Measurements from ENCODE around the gene C4orf50.

The C4orf50 gene

GRCh38 chr4:6043188-6043587 lies 25.0 kb upstream of the C4orf50 start:
- DNase-seq, result no peak

GRCh38 chr4:6042293-6043063 lies 24.2 kb upstream of the C4orf50 start:
- DNase-seq, result no peak

- no peak for DNase-seq
These were observed 23.6 kb upstream of the C4orf50 start for GRCh38 chr4:6041800-6042199.

- no peak for DNase-seq
These were observed 20.5 kb upstream of the C4orf50 start for GRCh38 chr4:6038711-6039110.

- no peak for DNase-seq
These were observed 17.6 kb upstream of the C4orf50 start for GRCh38 chr4:6035786-6036185.

GRCh38 chr4:6033381-6033780 lies 15.2 kb upstream of the C4orf50 start:
- no peak for DNase-seq

GRCh38 chr4:6032249-6033244 lies 14.3 kb upstream of the C4orf50 start:
- DNase-seq, result no peak

- DNase-seq, result no peak
These were observed 13.6 kb upstream of the C4orf50 start for GRCh38 chr4:6031846-6032245.

GRCh38 chr4:6030679-6031078 lies 12.4 kb upstream of the C4orf50 start:
- DNase-seq, result no peak

GRCh38 chr4:6029254-6029653 lies 11.0 kb upstream of the C4orf50 start:
- no peak for DNase-seq

GRCh38 chr4:6028168-6028567 lies 9.9 kb upstream of the C4orf50 start:
- no peak for DNase-seq

GRCh38 chr4:6027392-6027791 lies 9.2 kb upstream of the C4orf50 start:
- DNase-seq, result no peak

GRCh38 chr4:6024313-6024960 lies 6.2 kb upstream of the C4orf50 start:
- no peak for DNase-seq

GRCh38 chr4:6023731-6024130 lies 5.5 kb upstream of the C4orf50 start:
- no peak for DNase-seq

- no peak for DNase-seq
These were observed 4.5 kb upstream of the C4orf50 start for GRCh38 chr4:6022607-6023288.

- DNase-seq, result no peak
These were observed 3.8 kb upstream of the C4orf50 start for GRCh38 chr4:6021831-6022606.

- DNase-seq, result no peak
These were observed 2.4 kb upstream of the C4orf50 start for GRCh38 chr4:6020613-6021012.

- DNase-seq, result no peak
These were observed 1.4 kb upstream of the C4orf50 start for GRCh38 chr4:6019316-6020263.

GRCh38 chr4:6017800-6018199 lies 431 bp downstream of the C4orf50 start:
- DNase-seq, result no peak

GRCh38 chr4:6017030-6017429 lies 1.2 kb downstream of the C4orf50 start:
- DNase-seq, result no peak

GRCh38 chr4:6013564-6013963 lies 4.7 kb downstream of the C4orf50 start:
- no peak for DNase-seq
